Measurements from ENCODE around the gene POLR2B. TPM values are rescaled to one million over a fixed set of nuclear protein-coding genes. Genes with fewer than 3 reads are reported as not detected.

Gene POLR2B
- total RNA-seq, 4 donors from 2014 or later, result 58.0 to 109 (median 83.3) TPM

DNA sequence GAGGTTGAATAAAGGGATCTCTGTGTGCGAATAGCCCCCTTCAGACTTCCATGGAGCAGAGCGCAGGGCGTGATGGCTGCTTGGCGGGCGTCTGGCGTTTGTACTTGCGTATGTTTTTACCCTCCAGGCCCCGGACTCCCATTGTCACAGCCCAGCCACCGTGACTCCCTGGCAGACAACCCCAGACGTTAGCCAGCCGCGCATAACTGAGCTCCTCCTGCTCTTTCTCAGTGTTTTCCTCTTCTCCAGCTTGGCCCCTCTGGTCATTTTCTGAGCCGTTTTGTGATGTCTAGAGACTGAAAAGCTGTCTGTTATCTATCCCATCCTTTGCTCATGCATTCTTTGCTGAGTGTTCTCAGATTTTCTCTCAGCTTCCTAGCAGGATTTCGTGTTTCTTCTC is 77.2 kb downstream of the POLR2B start:
- no peak for TF ChIP-seq CTCF (IDR thresholded peaks at IDR 0.05; ENCODE audit: low read depth)

- no peak for TF ChIP-seq CTCF (IDR thresholded peaks at IDR 0.05; ENCODE audit: low read depth)
These were observed 81.4 kb downstream of the POLR2B start for GRCh38 chr4:57059890-57060716.

DNA sequence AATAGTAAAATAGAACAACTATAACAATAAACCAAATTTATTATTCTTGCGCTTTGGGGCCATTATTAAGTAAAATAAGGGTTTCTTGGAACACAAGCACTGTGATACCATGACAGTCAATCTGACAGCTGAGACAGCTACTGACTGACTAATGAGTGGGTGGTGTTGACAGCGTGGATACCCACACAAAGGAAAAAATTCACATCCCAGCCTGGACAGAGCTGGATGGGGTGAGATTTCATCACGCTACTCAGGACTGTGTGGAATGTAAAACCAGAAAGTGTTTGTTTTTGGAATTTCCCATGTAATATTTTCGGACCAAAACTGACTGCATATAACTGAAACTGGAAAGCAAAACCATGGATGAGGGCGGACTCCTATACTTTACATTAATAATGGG is 82.7 kb downstream of the POLR2B start:
- no peak for TF ChIP-seq CTCF (IDR thresholded peaks at IDR 0.05; ENCODE audit: low read depth)

DNA sequence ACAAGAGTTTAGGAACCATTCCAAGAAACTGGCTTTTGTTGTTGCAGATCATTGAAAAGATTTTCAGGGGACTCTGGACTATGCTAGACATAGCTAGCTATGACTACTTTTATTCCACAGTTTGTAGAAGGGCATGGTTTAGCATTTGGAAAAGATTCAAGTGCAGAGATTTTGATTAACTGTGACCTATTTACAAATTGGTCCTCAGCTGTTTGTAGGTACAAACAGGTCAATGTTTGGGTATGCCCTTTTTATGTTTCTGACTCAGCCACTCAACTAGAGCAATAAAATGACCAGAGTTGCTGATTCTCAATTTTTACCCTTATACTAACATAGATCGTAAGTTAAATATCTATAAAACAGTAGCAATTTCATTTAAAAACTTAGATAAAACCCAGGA is 84.8 kb downstream of the POLR2B start:
- TF ChIP-seq CTCF (IDR thresholded peaks at IDR 0.05; ENCODE audit: low read depth), result no peak

DNA sequence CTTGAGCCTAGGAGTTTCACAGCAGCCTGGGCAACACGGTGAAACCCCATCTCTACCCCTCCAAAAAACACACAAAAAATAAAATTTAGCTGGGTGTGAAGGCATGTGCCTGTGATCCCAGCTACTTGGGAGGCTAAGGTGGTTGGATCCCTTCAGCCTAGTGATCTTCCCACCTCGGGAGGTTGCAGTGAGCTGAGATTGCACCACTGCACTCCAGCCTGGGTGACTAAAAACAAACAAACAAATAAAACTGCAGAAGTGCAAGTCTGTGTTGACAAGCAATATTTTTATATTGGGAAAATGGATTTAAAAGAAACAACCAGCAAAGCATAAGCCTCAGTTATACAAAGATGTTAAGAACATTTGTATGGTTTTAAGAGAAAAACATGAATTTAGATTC is 85.4 kb downstream of the POLR2B start:
- no peak for TF ChIP-seq CTCF (IDR thresholded peaks at IDR 0.05; ENCODE audit: low read depth)

GRCh38 chr4:57064811-57065711 is 86.4 kb downstream of the POLR2B start:
- no peak for TF ChIP-seq CTCF (IDR thresholded peaks at IDR 0.05; ENCODE audit: low read depth)

Measured in subcutaneous adipose tissue (tissue), 4 donors.